ENCODE measurements around the gene SHOX. TPM values are rescaled to one million over a fixed set of nuclear protein-coding genes. Genes with fewer than 3 reads are reported as not detected.
"Not testable (repeated sequence)": the region's sequence is repeated elsewhere in the genome, so short reads cannot be mapped to it uniquely, and the experiment has no call there.

SHOX gene
- not detected in 2 replicates for total RNA-seq (2014; rRNA removed; shearing (Covaris generic))

- no peak for DNase-seq (ENCODE audit: low spot score)
- in situ Hi-C loops (cut with HindIII; ENCODE audit: low sequenced_read_pairs) = no loop called here
Observed at GRCh38 chrX:630612-631496, at the start of gene SHOX. Gene SHOX (plus strand): TSS chrX:630791. CDS start chrX:630898, 107 bp downstream.

GRCh38 chrX:581066-581465 is 49.5 kb upstream of the SHOX start:
- in situ Hi-C loops (cut with HindIII; ENCODE audit: low sequenced_read_pairs) = no loop called here
- DNase-seq (ENCODE audit: low spot score) = no peak

GRCh38 chrX:581720-582298 is 48.8 kb upstream of the SHOX start:
- DNase-seq (ENCODE audit: low spot score) = no peak
- in situ Hi-C loops (cut with HindIII; ENCODE audit: low sequenced_read_pairs) = no loop called here

GRCh38 chrX:584572-584971 is 46.0 kb upstream of the SHOX start:
- in situ Hi-C loops (cut with HindIII; ENCODE audit: low sequenced_read_pairs) = no loop called here
- DNase-seq (ENCODE audit: low spot score) = no peak

GRCh38 chrX:585115-585808 is 45.3 kb upstream of the SHOX start:
- in situ Hi-C loops (cut with HindIII; ENCODE audit: low sequenced_read_pairs) = no loop called here
- no peak for DNase-seq (ENCODE audit: low spot score)

- DNase-seq (ENCODE audit: low spot score) = no peak
- in situ Hi-C loops (cut with HindIII; ENCODE audit: low sequenced_read_pairs) = no loop called here
Observed at GRCh38 chrX:586351-586750, 44.2 kb upstream of the SHOX start.

GRCh38 chrX:589261-589660 is 41.3 kb upstream of the SHOX start:
- in situ Hi-C loops (cut with HindIII; ENCODE audit: low sequenced_read_pairs); DNase-seq (ENCODE audit: low spot score): not testable (repeated sequence)

GRCh38 chrX:590693-591404 is 39.7 kb upstream of the SHOX start:
- DNase-seq (ENCODE audit: low spot score) = no peak
- in situ Hi-C loops (cut with HindIII; ENCODE audit: low sequenced_read_pairs) = no loop called here

GRCh38 chrX:599837-600715 is 30.5 kb upstream of the SHOX start:
- no peak for DNase-seq (ENCODE audit: low spot score)
- in situ Hi-C loops (cut with HindIII; ENCODE audit: low sequenced_read_pairs) = no loop called here

- in situ Hi-C loops (cut with HindIII; ENCODE audit: low sequenced_read_pairs) = not testable (repeated sequence)
Observed at GRCh38 chrX:603029-603428, 27.6 kb upstream of the SHOX start.

GRCh38 chrX:604616-605015 is 26.0 kb upstream of the SHOX start:
- in situ Hi-C loops (cut with HindIII; ENCODE audit: low sequenced_read_pairs); DNase-seq (ENCODE audit: low spot score): not testable (repeated sequence)

More at GRCh38 chrX:603029-603428, 27.6 kb upstream of the SHOX start:
- DNase-seq (ENCODE audit: low spot score) = not testable (repeated sequence)

GRCh38 chrX:608088-608487 is 22.5 kb upstream of the SHOX start:
- DNase-seq (ENCODE audit: low spot score); in situ Hi-C loops (cut with HindIII; ENCODE audit: low sequenced_read_pairs): not testable (repeated sequence)

- in situ Hi-C loops (cut with HindIII; ENCODE audit: low sequenced_read_pairs) = no loop called here
- no peak for DNase-seq (ENCODE audit: low spot score)
Observed at GRCh38 chrX:614136-614535, 16.5 kb upstream of the SHOX start.

GRCh38 chrX:617401-617800 is 13.2 kb upstream of the SHOX start:
- DNase-seq (ENCODE audit: low spot score) = no peak
- in situ Hi-C loops (cut with HindIII; ENCODE audit: low sequenced_read_pairs) = no loop called here

- in situ Hi-C loops (cut with HindIII; ENCODE audit: low sequenced_read_pairs) = no loop called here
- no peak for DNase-seq (ENCODE audit: low spot score)
Observed at GRCh38 chrX:617891-618290, 12.7 kb upstream of the SHOX start.

- in situ Hi-C loops (cut with HindIII; ENCODE audit: low sequenced_read_pairs); DNase-seq (ENCODE audit: low spot score): not testable (repeated sequence)
Observed at GRCh38 chrX:618304-618703, 12.3 kb upstream of the SHOX start.

- DNase-seq (ENCODE audit: low spot score) = no peak
- in situ Hi-C loops (cut with HindIII; ENCODE audit: low sequenced_read_pairs) = no loop called here
Observed at GRCh38 chrX:618761-619450, 11.7 kb upstream of the SHOX start.

GRCh38 chrX:619451-619811 is 11.2 kb upstream of the SHOX start:
- no peak for DNase-seq (ENCODE audit: low spot score)
- in situ Hi-C loops (cut with HindIII; ENCODE audit: low sequenced_read_pairs) = no loop called here

Measured in G401 (cell line).